Activated CD8-positive, alpha-beta memory T cell treated with anti-CD3 and anti-CD28 coated beads for 36 hours (primary cell): Measurements from ENCODE around the gene GABBR2. TPM values are rescaled to one million over a fixed set of nuclear protein-coding genes. Genes with fewer than 3 reads are reported as not detected.

Source experiments
- CTCF ChIA-PET: fragments of 350-600 bp; sonication (Branson Sonifier 250); formaldehyde crosslinking; loops from one replicate; lab custom pipeline; 2021; ENCODE audit warnings: antibody characterized with exemption; lab: Charles Lee
- POLR2A ChIA-PET: fragments of 350-600 bp; sonication (Branson Sonifier 250); formaldehyde crosslinking; loops from one replicate; lab custom pipeline; 2021; ENCODE audit warnings: antibody characterized with exemption; lab: Charles Lee
- total RNA-seq, 2 experiments: library from RNA; stranded (reverse); gene quantifications; one replicate each; pipeline ENCODE4 v1.2.3, GENCODE V29; 2021

Gene GABBR2
- total RNA-seq, 2 experiments from 2014 or later, result not detected

GRCh38 chr9:98559561-98559960 is 149.2 kb downstream of the GABBR2 start:
- CTCF ChIA-PET, result no interaction called here
- POLR2A ChIA-PET, result no interaction called here

- CTCF ChIA-PET, result no interaction called here
- POLR2A ChIA-PET, result no interaction called here
Measured at GRCh38 chr9:98558575-98558974, 150.2 kb downstream of the GABBR2 start.

GRCh38 chr9:98556511-98556910 is 152.2 kb downstream of the GABBR2 start:
- ChIA-PET POLR2A (no interaction called here), CTCF (no interaction called here)

- ChIA-PET POLR2A (no interaction called here), CTCF (no interaction called here)
Measured at GRCh38 chr9:98555651-98556465, 152.9 kb downstream of the GABBR2 start.

- CTCF ChIA-PET, result no interaction called here
- POLR2A ChIA-PET, result no interaction called here
Measured at GRCh38 chr9:98554752-98555151, 154.0 kb downstream of the GABBR2 start.

GRCh38 chr9:98552331-98552730 is 156.4 kb downstream of the GABBR2 start:
- ChIA-PET CTCF (no interaction called here), POLR2A (no interaction called here)

- ChIA-PET POLR2A (no interaction called here), CTCF (no interaction called here)
Measured at GRCh38 chr9:98551511-98552286, 157.0 kb downstream of the GABBR2 start.

GRCh38 chr9:98550206-98550820 is 158.4 kb downstream of the GABBR2 start:
- ChIA-PET CTCF (no interaction called here), POLR2A (no interaction called here)

- CTCF ChIA-PET, result no interaction called here
- POLR2A ChIA-PET, result no interaction called here
Measured at GRCh38 chr9:98549401-98549800, 159.3 kb downstream of the GABBR2 start.

- CTCF ChIA-PET, result no interaction called here
- POLR2A ChIA-PET, result interaction anchor here (0.5 kb wide), 1 partner anchor 217 kb away, joined by 11 read pairs; no protein-coding TSS in a partner anchor
Measured at GRCh38 chr9:98547606-98548005, 161.1 kb downstream of the GABBR2 start.

GRCh38 chr9:98545021-98545420 is 163.7 kb downstream of the GABBR2 start:
- ChIA-PET POLR2A (no interaction called here), CTCF (no interaction called here)

- POLR2A ChIA-PET, result no interaction called here
- CTCF ChIA-PET, result no interaction called here
Measured at GRCh38 chr9:98541684-98542230, 167.0 kb downstream of the GABBR2 start.

GRCh38 chr9:98540476-98540875 is 168.3 kb downstream of the GABBR2 start:
- ChIA-PET CTCF (no interaction called here), POLR2A (no interaction called here)

- POLR2A ChIA-PET, result no interaction called here
Measured at GRCh38 chr9:98539954-98540353, 168.8 kb downstream of the GABBR2 start.

GRCh38 chr9:98538626-98539031 is 170.1 kb downstream of the GABBR2 start:
- ChIA-PET POLR2A (no interaction called here), CTCF (no interaction called here)

More at GRCh38 chr9:98539954-98540353, 168.8 kb downstream of the GABBR2 start:
- CTCF ChIA-PET, result no interaction called here

GRCh38 chr9:98538203-98538602 is 170.5 kb downstream of the GABBR2 start:
- CTCF ChIA-PET, result no interaction called here
- POLR2A ChIA-PET, result no interaction called here

- ChIA-PET CTCF (interaction anchor here (1.1 to 1.4 kb wide), 2 partner anchors 137 to 165 kb away, joined by 3 read pairs; no protein-coding TSS in a partner anchor), POLR2A (interaction anchor here (0.5 kb wide), 1 partner anchor 108 kb away, joined by 5 read pairs; no protein-coding TSS in a partner anchor)
Measured at GRCh38 chr9:98536542-98537173, 172.1 kb downstream of the GABBR2 start.

GRCh38 chr9:98533866-98534265 is 174.9 kb downstream of the GABBR2 start:
- ChIA-PET CTCF (no interaction called here), POLR2A (no interaction called here)

GRCh38 chr9:98533132-98533531 is 175.6 kb downstream of the GABBR2 start:
- CTCF ChIA-PET, result no interaction called here
- POLR2A ChIA-PET, result no interaction called here
